PC-9 (cell line): ENCODE results near the gene SOX1. TPM values are rescaled to one million over a fixed set of nuclear protein-coding genes. Genes with fewer than 3 reads are reported as not detected.

Source experiments
- BruUV-seq: library from RNA; stranded (reverse); fragments of 400-500 nt; replicated peaks from 2 replicates; lab custom pipeline; 2021; lab: Mats Ljungman, UMichigan
- CTCF ChIA-PET: fragments of 300-600 bp; sonication (Branson Sonifier 250); formaldehyde crosslinking; loops from one replicate; lab custom pipeline; 2022; ENCODE audit warnings: antibody characterized with exemption; lab: Charles Lee
- POLR2A ChIA-PET: fragments of 300-600 bp; sonication (Branson Sonifier 250); formaldehyde crosslinking; loops from one replicate; lab custom pipeline; 2022; ENCODE audit warnings: antibody characterized with exemption; ENCODE audit not compliant: unreplicated experiment; lab: Charles Lee
- DNase-seq, 2 experiments: peaks; one replicate each; pipeline versions ENCODE4 v3.0.0 to v3.0.0-alpha.2; 2015 to 2022; ENCODE audit warnings: mixed read lengths in 1 of 2
- H2AFZ ChIP-seq: fragments of 200-600 bp; sonication (generic); 2 replicates; pipeline ENCODE4 v1.8.1; 2017; ENCODE audit warnings: antibody characterized with exemption
- H3F3A ChIP-seq: fragments of 200-600 bp; sonication (generic); 2 replicates; pipeline ENCODE4 v1.8.1; 2017; ENCODE audit warnings: antibody characterized with exemption, mild to moderate bottlenecking, low read depth; ENCODE audit not compliant: insufficient read depth
- H3K27ac ChIP-seq: fragments of 200-600 bp; sonication (generic); 2 replicates; pipeline ENCODE4 v1.6.1; 2016; ENCODE audit warnings: mixed run types
- H3K27me3 ChIP-seq: fragments of 200-600 bp; sonication (generic); 2 replicates; pipeline ENCODE4 v1.6.1; 2016; ENCODE audit warnings: low read depth, mixed run types; ENCODE audit not compliant: insufficient read depth
- H3K36me3 ChIP-seq: fragments of 200-600 bp; sonication (generic); 2 replicates; pipeline ENCODE4 v1.6.1; 2016; ENCODE audit warnings: low read depth, mixed run types
- H3K4me1 ChIP-seq: fragments of 200-600 bp; sonication (generic); replicated peaks from 2 replicates; pipeline ENCODE4 v1.6.1; 2016; ENCODE audit warnings: mixed run types; ENCODE audit not compliant: insufficient read depth
- H3K4me2 ChIP-seq: fragments of 200-600 bp; sonication (generic); 2 replicates; pipeline ENCODE4 v1.6.1; 2017; ENCODE audit warnings: mixed run types
- H3K4me3 ChIP-seq: fragments of 200-600 bp; sonication (generic); 2 replicates; pipeline ENCODE4 v1.6.1; 2016; ENCODE audit warnings: mixed run types
- H3K79me2 ChIP-seq: fragments of 200-600 bp; sonication (generic); 2 replicates; pipeline ENCODE4 v1.6.1; 2017; ENCODE audit warnings: low read depth, mixed run types
- H3K9me2 ChIP-seq: fragments of 200-600 bp; sonication (generic); 2 replicates; pipeline ENCODE4 v1.8.1; 2017; ENCODE audit warnings: mild to moderate bottlenecking; ENCODE audit not compliant: insufficient read depth
- H3K9me3 ChIP-seq: fragments of 200-600 bp; sonication (generic); 2 replicates; pipeline ENCODE4 v1.8.1; 2016; ENCODE audit warnings: low read depth; ENCODE audit not compliant: insufficient read depth
- H4K20me1 ChIP-seq: fragments of 200-600 bp; sonication (generic); 2 replicates; pipeline ENCODE4 v1.8.1; 2017; ENCODE audit not compliant: insufficient read depth
- EZH2 ChIP-seq: fragments of 200-600 bp; sonication (generic); IDR thresholded peaks from 2 replicates; pipeline ENCODE4 v1.8.0; 2017; ENCODE audit warnings: antibody characterized with exemption, low read depth
- intact Hi-C: fragments of 100-400 bp; cut with micrococcal nuclease; formaldehyde crosslinking; loops from one replicate; pipeline ENCODE4 v1.10.0; 2022; ENCODE audit not compliant: unreplicated experiment
- total RNA-seq: library from RNA; stranded (reverse); gene quantifications from 2 replicates; pipeline ENCODE4 v1.2.3, GENCODE V29; 2021
- TF ChIP-seq, protein P1 (sequence below): fragments of 200-600 bp; sonication (generic); conservative IDR thresholded peaks from 2 replicates; pipeline ENCODE4 v1.6.1; 2017; ENCODE audit warnings: mixed run types, antibody characterized with exemption, mild to moderate bottlenecking, moderate library complexity

Gene SOX1
- total RNA-seq, 1 experiment from 2014 or later = not detected

DNA sequence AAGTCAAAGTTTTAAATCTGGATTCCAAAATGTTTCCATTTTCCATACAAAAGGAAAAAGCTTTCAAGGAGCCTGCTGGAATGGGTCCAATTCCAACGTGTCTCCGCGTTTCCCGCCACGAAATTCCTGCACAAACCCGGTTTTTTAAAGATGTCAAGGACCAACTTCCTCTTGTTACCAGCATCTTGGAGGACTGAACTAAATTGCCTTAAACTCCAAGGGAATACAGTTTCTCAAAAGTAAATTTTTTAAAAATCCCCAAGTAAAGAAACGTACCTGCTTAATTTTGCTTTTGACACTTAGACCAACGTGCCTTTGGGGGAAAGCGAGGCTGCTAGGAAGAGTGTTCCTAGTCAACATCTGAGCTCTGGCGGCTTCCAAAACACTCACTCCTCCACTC lies 12.3 kb upstream of the SOX1 start:
- intact Hi-C loops = no loop called here
- Histone ChIP-seq H4K20me1 (no peaks in the 10 kb centered on the region), H3K9me3 (no peaks in the 10 kb centered on the region), H2AFZ (no peak overlapping the region), H3K79me2 (no peaks in the 10 kb centered on the region), H3K27ac (no peak overlapping the region), H3K27me3 (peaks cover 65% of the 10 kb centered on the region), H3F3A (no peaks in the 10 kb centered on the region), H3K4me3 (no peak overlapping the region), H3K4me2 (no peak overlapping the region), H3K9me2 (no peaks in the 10 kb centered on the region), H3K4me1 (no peaks in the 10 kb centered on the region), H3K36me3 (no peaks in the 10 kb centered on the region)
- no TSS peak for BruUV-seq
- no peak for DNase-seq
- ChIA-PET CTCF (no interaction called here), POLR2A (no interaction called here)
- no peak for TF ChIP-seq EZH2
- TF ChIP-seq, protein P1, sequence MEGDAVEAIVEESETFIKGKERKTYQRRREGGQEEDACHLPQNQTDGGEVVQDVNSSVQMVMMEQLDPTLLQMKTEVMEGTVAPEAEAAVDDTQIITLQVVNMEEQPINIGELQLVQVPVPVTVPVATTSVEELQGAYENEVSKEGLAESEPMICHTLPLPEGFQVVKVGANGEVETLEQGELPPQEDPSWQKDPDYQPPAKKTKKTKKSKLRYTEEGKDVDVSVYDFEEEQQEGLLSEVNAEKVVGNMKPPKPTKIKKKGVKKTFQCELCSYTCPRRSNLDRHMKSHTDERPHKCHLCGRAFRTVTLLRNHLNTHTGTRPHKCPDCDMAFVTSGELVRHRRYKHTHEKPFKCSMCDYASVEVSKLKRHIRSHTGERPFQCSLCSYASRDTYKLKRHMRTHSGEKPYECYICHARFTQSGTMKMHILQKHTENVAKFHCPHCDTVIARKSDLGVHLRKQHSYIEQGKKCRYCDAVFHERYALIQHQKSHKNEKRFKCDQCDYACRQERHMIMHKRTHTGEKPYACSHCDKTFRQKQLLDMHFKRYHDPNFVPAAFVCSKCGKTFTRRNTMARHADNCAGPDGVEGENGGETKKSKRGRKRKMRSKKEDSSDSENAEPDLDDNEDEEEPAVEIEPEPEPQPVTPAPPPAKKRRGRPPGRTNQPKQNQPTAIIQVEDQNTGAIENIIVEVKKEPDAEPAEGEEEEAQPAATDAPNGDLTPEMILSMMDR = no peak

DNA sequence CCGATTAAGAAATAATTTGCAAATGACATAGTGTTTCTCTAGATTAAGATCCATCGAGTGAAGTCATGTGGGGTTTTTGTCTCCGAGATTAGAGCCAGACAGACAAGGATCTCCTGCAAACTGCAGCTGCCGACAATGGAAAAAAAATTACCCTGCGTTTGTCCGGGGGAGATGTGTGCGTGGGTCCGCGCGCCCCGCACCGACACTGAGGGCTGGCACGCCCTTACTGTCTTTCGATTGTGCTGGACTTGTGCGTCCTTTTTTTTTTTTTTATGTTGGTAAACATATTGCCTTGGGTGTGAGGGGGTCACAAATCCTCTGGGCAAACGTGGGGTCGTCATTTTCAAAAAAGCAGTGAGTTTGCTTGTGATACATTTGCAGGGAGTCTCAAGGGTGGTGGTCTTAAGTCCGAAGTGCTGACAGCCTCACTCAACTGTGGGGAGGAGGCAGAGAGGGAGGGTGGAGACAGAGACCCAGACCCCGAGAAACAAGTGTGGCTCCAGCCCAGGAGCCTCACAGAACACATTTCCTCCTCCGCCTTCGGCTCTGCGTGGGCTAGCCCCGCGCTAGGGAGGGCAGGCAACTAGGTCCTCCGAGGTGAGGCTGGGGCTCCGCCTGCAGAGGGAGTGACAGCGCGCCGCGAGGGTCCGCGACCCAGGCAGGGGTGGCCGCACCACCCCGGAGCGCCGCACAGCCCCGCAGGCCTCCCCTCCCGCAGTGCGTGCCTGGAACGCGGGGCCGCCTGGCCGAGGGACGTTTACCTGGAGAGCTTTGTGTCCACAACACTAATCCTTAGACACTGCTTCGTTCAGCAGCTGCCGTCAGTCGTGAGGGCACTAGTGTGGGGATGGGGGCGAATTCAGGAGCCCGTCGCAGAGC lies 11.7 kb upstream of the SOX1 start:
- H3K4me2 ChIP-seq = no peak overlapping the region
- no peak for DNase-seq
- POLR2A ChIA-PET = no interaction called here
- CTCF ChIA-PET = no interaction called here
- H3K27me3 ChIP-seq = peaks cover 70% of the 10 kb centered on the region
- H3F3A ChIP-seq = no peaks in the 10 kb centered on the region
- H3K36me3 ChIP-seq = no peaks in the 10 kb centered on the region
- BruUV-seq = no TSS peak
- H3K9me2 ChIP-seq = no peaks in the 10 kb centered on the region
- no peak overlapping the region for H2AFZ ChIP-seq
- H3K9me3 ChIP-seq = no peaks in the 10 kb centered on the region
- H3K79me2 ChIP-seq = no peaks in the 10 kb centered on the region
- no peak overlapping the region for H3K27ac ChIP-seq
- no peaks in the 10 kb centered on the region for H3K4me1 ChIP-seq
- no peak for TF ChIP-seq EZH2
- TF ChIP-seq, protein P1 = no peak
- intact Hi-C loops = no loop called here
- no peak overlapping the region for H3K4me3 ChIP-seq
- no peaks in the 10 kb centered on the region for H4K20me1 ChIP-seq

DNA sequence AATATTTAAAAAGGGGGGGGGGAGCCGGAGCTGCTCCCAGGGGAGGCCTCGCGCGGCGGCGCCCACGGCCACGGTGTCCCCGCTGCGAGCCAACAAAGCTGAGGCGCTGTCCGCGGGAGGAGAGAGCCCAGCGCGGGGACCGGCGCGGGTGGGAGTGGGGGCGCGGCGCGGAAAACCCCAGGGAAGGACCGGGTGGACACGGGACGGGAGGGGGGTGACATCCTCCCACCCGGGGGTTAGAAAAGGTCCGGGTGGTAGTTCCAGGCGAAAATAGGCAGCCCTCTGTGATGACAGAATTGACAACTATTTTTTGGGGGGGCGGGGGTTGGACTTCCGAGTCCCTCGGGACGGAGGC lies 11.1 kb upstream of the SOX1 start:
- H4K20me1 ChIP-seq = no peaks in the 10 kb centered on the region
- intact Hi-C loops = no loop called here
- peaks cover 70% of the 10 kb centered on the region for H3K27me3 ChIP-seq
- H3K9me3 ChIP-seq = no peaks in the 10 kb centered on the region
- DNase-seq = no peak
- H3K27ac ChIP-seq = no peak overlapping the region
- ChIA-PET CTCF (no interaction called here), POLR2A (no interaction called here)
- H3K4me3 ChIP-seq = no peak overlapping the region
- H3K9me2 ChIP-seq = no peaks in the 10 kb centered on the region
- BruUV-seq = no TSS peak
- TF ChIP-seq, protein P1 = no peak
- no peak for TF ChIP-seq EZH2
- H2AFZ ChIP-seq = no peak overlapping the region
- no peaks in the 10 kb centered on the region for H3F3A ChIP-seq
- no peaks in the 10 kb centered on the region for H3K79me2 ChIP-seq
- H3K4me2 ChIP-seq = no peak overlapping the region
- H3K36me3 ChIP-seq = no peaks in the 10 kb centered on the region
- H3K4me1 ChIP-seq = no peaks in the 10 kb centered on the region
